Activated T-cell treated with anti-CD3 and anti-CD28 coated beads, Interleukin-2, amount 50 U/mL, for 4 hours (primary cell): ENCODE measurements around the gene SLC20A1. TPM values are rescaled to one million over a fixed set of nuclear protein-coding genes. Genes with fewer than 3 reads are reported as not detected.
A peak's percentile ranks its signal among the peaks of the same experiment; 100 is the strongest.

Source experiments
- ATAC-seq, 2 donors: fragments of 200-7000 bp; cut with Tn5 transposase; one replicate each; pipeline ENCODE4 v1.10.0; 2021
- DNase-seq: peaks from one replicate; pipeline ENCODE4 v3.0.0-alpha.2; 2020
- H3K27me3 Mint-ChIP-seq: one replicate; pipeline ENCODE4 v1.8.0; 2021; ENCODE audit warnings: low read depth, mixed read lengths
- H3K36me3 Mint-ChIP-seq: one replicate; pipeline ENCODE4 v1.8.0; 2022; ENCODE audit warnings: mixed read lengths; ENCODE audit not compliant: insufficient read depth
- H3K4me1 Mint-ChIP-seq: one replicate; pipeline ENCODE4 v1.8.0; 2021; ENCODE audit warnings: low read depth, mixed read lengths
- H3K4me3 Mint-ChIP-seq: one replicate; pipeline ENCODE4 v1.8.0; 2021; ENCODE audit warnings: mild to moderate bottlenecking, moderate library complexity, mixed read lengths
- H3K9me3 Mint-ChIP-seq: one replicate; pipeline ENCODE4 v1.8.0; 2021; ENCODE audit warnings: mixed read lengths
- total RNA-seq, 3 donors: library from RNA; stranded (reverse); gene quantifications; one replicate each; pipeline ENCODE4 v1.2.1, GENCODE V29; 2021

SLC20A1 gene
- total RNA-seq, 3 donors from 2014 or later: 68.2 to 79.7 (median 71.6) TPM

GRCh38 chr2:112709703-112710102 is 64.0 kb downstream of the SLC20A1 start:
- ATAC-seq (no peak), DNase-seq (no peak)
- Mint-ChIP-seq H3K4me3 (no peak overlapping the region), H3K4me1 (peaks cover 36% of the 10 kb centered on the region), H3K9me3 (no peaks in the 10 kb centered on the region), H3K27me3 (peaks cover 2% of the 10 kb centered on the region), H3K36me3 (no peaks in the 10 kb centered on the region)

GRCh38 chr2:112710956-112711750 is 65.4 kb downstream of the SLC20A1 start:
- Mint-ChIP-seq H3K36me3 (no peaks in the 10 kb centered on the region), H3K27me3 (peaks cover 1% of the 10 kb centered on the region), H3K9me3 (no peaks in the 10 kb centered on the region), H3K4me1 (peaks cover 31% of the 10 kb centered on the region), H3K4me3 (no peak overlapping the region)
- ATAC-seq: no peak
- DNase-seq: no peak

GRCh38 chr2:112712465-112712864 is 66.7 kb downstream of the SLC20A1 start:
- H3K4me3 Mint-ChIP-seq: no peak overlapping the region
- H3K36me3 Mint-ChIP-seq: no peaks in the 10 kb centered on the region
- H3K4me1 Mint-ChIP-seq: peaks cover 24% of the 10 kb centered on the region
- H3K9me3 Mint-ChIP-seq: no peaks in the 10 kb centered on the region
- ATAC-seq (no peak), DNase-seq (no peak)
- H3K27me3 Mint-ChIP-seq: no peaks in the 10 kb centered on the region

- no peaks in the 10 kb centered on the region for H3K9me3 Mint-ChIP-seq
- peaks cover 20% of the 10 kb centered on the region for H3K4me1 Mint-ChIP-seq
- H3K27me3 Mint-ChIP-seq: no peaks in the 10 kb centered on the region
- no peak overlapping the region for H3K4me3 Mint-ChIP-seq
- no peaks in the 10 kb centered on the region for H3K36me3 Mint-ChIP-seq
- ATAC-seq (peak; percentile 61 to 77), DNase-seq (peak; percentile 26)
These were observed 67.3 kb downstream of the SLC20A1 start for GRCh38 chr2:112712903-112713584.

Other genes starting within 250 kb of the SLC20A1 start
- gene RGPD8, start 212.3 kb upstream of the SLC20A1 start, total RNA-seq: 10 to 100 TPM in 2 of 3 donors, 1 to 10 TPM in 1; 9.9 to 14.0 (median 10.8) TPM
- 10 to 100 TPM; 26.7 to 31.4 (median 28.6) TPM for gene TTL, start 163.8 kb upstream of the SLC20A1 start, total RNA-seq
- 100 to 1,000 TPM in 1 of 3 donors, 10 to 100 TPM in 2; 79.8 to 104 (median 89.8) TPM for gene POLR1B, start 103.5 kb upstream of the SLC20A1 start, total RNA-seq
- 10 to 100 TPM; 35.2 to 45.9 (median 45.4) TPM for gene CHCHD5, start 61.3 kb upstream of the SLC20A1 start, total RNA-seq
- gene NT5DC4, start 75.1 kb downstream of the SLC20A1 start, total RNA-seq: not detected
- 1 to 10 TPM; 2.7 to 4.1 (median 3.2) TPM for gene CKAP2L, start 118.7 kb downstream of the SLC20A1 start, total RNA-seq
- 1 to 10 TPM; 2.0 to 4.3 (median 3.8) TPM for gene IL1A, start 138.6 kb downstream of the SLC20A1 start, total RNA-seq
- 1 to 10 TPM in 2 of 3 donors, under 1 TPM in 1; 0.42 to 1.6 (median 1.3) TPM for gene IL1B, start 190.8 kb downstream of the SLC20A1 start, total RNA-seq